D341Med (cell line): ENCODE results near the gene MRPL23.

Experiments
- DNase-seq: peaks from one replicate; pipeline ENCODE4 v3.0.0; 2012; ENCODE audit warnings: low spot score

Gene MRPL23

DNA sequence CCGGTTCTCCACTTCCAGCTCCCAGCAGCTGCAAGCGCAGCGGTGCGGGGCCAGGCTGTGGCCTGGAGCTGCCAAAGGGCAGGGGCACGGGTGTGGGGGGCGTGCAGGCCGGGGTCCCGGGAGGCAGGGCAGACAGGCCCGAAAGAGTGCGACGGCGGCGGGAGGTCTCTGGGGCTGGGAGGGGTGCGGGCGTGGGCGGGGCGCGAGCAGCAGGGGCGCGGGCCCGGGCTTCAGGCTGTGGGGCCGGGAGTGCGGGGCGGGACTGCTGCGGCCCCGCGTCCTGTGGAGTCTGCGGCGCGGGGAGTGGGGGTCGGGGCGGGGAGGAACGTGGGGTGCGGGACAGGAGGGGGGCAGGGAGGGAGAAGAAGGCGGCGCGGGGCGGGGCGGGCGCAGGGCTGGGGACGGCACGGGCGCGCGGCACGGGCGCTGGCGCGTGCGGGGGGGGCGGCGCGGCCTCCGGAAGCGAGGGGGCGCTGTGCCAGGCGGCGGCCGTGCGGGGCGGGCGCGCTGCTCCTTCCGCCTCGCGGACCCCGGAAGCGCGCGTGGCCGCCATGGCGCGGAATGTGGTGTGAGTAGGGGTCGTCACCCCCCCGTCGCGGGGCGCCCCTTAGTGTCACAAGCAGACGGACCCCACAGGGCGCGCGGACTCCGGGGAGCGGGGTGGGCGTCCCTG, at the start of gene MRPL23:
TSS of gene MRPL23 (plus strand) at position 521 of the 673 bp plus-strand sequence. CDS start at position 552, 31 bp downstream.
- no peak for DNase-seq

DNA sequence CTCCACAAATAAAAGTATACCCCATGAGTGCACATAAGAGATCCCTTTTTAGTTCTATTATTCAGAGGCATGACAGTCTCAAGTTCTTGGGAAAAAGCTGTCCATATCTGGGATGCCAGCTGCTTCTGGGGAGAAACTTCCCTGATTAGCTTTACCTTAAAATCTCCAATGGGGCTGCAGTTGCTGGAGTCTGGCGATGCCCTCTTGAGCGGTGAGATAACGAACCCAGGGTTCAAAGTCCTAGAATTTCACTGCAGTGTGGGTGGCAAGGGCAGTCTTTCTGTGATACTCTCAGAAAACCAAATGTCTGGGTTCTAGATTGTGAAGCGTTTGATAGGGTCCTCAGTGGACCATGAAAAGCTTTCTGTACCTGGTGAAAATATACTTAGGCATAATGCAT, 48.0 kb upstream of the MRPL23 start:
- no peak for DNase-seq

DNA sequence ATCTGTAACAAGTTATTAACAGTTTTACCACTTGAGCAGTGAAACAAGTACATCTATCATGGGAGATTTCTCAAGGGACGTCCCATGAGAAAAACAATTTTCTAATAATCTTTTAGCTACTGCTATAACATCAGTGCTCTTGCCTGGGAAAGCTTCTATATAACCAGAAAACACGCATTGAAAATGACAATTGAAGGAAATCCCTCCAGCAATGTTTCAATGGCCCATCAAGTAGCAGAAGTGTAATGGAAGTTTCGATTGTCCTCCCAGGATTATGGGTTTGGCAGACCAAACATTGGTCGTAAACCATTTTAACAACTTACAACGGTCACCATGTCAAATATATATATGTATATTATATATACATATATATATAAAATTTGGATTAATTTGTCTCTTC, 47.4 kb upstream of the MRPL23 start:
- DNase-seq = no peak

DNA sequence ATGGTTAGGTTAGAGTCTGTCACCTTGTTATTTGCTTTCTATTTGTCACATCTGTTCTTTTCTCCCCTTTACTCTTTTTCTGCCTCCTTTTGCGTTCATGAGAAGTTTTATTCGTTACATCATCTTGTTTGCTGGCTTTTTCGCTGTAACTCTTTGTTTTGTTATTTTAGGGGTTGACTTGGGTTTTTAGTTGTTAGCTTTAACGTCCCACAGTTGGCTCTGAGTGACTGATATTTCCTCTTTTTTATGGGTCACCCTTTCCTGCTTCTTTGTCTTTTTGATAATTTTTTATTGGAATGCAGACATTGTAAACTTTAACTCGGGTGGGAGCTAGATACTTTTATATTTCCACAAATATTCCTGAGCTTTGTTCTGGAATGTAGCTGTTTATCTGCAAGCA, 41.0 kb upstream of the MRPL23 start:
- DNase-seq = no peak

DNA sequence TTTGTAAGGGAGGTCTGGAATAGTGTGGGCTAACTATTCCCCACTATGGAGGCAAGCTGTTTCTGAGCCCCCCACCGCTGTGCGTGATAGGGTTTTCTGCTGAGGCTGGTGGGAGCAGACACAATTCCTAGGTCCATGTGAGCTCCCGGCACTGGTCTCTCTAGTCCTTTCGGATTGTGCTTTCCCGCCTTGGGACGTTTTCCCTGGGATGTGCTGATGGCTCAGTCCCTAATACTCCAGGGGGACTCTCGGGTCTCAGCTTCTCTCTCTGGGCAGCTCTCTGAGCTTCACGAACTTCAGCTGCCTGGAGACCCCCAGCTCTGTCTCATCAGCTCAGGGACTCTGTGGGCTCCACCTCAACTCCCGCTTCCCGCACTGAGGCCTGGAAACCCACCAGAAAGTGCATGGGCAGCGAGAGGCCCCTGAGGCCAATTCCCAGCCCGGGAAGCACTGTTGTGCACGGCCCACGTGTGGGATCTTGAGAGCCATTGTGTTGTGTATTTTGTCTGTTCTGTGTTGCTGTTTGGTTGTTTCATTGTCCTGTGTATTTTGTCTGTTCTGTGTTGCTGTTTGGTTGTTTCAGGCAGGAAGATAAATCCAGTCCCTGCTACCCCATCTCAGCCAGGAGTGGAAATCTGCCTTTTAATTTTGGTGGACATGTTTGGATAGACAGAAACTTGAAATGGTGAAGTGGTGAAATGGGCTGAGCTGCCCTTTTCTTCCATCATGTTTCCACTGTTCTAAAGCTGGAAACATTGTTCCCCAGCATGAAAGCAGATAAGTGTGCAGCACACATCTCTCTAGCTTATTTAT, 40.3 kb upstream of the MRPL23 start:
- DNase-seq = no peak

DNA sequence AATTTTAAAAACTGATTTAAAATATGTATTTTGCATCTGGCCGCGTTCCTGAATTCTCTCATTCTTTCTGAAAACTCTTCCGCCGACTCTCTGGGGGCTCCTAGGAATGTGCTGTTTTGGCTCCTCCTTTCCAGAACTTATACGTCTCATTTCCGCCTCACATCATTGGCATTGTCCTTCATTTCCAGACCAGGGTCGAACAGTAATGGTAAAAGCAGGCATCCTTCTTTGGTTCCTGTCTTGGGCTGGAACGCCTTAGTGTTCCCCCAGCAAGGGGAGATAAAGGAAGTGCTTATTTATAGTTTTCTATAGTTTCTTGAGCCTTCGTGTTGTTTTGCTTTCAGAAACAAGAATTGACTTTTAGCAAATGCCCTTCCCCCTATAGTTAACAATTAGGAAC, 38.5 kb upstream of the MRPL23 start:
- no peak for DNase-seq

DNA sequence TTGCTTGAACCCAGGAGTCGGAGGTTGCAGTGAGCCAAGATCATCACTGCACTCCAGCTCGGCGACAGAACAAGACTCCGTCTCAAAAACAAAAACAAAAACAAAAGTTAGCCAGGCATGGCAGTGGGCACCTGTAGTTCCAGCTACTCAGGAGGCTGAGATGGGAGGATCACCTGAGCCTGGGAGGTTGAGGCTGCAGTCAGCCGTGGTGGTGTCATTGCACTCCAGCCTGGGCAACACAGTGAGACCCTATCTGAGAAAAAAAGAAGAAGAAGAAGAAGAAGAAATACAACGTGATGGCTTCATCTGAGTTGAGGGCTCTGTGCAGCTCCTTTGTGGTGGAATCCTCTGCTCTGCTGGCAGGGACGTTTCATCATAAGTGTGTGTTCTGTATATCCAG, 37.6 kb upstream of the MRPL23 start:
- no peak for DNase-seq

DNA sequence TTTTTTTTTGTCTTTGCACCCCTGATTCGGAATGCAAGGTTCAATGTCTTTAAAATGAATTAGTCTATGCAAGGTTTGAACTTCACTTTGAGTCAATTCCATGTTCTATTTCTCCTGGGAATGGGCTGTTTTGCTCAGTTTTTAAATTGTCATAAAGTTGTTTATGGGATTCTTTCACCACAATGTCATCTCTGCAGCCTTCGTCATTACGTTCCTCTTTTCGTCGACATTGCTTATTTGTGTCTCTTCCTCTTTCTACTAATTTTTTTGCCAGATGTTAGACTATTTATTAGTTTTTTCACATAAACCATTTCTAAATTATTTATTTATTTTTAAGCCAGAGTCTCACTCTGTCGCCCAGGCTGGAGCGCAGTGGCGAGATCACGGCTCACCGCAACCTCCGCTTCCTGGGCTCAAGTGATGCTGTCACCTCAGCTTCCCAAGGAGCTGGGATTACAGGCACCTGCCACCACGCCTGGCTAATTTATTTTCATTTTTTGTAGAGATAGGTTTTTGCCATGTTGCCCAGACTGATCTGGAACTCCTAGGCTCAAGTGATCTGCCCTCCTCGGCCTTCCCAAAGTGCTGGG, 34.7 kb upstream of the MRPL23 start:
- no peak for DNase-seq

DNA sequence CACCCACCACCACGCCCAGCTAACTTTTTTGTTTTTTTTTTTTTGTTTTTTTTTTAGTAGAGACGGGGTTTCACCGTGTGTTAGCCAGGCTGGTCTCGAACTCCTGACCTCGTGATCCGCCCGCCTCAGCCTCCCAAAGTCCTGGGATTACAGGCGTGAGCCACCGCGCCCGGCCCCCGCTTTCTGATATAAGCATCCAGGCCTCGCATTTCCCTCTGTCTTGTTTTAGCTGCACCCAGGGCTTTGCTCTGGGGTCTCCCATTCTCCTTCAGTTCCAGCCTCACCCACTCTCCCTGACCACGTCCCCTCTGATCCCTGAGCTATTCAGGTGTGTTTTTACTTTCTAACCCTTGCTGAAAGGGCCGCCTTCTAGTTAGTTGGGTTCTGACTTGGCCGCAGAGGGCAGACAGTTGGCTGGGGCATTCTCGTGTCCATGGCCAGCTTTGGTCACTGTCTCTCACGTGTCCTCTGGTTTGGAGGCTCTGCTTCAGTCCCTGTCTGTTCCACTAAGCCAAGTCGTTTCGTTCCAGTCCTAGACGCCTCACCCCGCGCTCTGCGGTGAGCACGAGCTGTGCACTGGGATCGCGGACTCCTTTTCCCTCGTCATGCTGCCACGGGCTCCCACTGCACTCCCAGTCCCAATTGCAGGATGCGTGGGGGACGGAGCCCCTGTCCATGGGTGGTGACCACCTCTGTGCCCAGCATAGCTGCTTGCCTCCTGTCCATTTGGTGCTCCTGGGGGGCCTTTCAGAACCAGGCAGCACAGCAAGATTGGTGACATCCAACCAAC, 33.7 kb upstream of the MRPL23 start:
- DNase-seq = no peak

DNA sequence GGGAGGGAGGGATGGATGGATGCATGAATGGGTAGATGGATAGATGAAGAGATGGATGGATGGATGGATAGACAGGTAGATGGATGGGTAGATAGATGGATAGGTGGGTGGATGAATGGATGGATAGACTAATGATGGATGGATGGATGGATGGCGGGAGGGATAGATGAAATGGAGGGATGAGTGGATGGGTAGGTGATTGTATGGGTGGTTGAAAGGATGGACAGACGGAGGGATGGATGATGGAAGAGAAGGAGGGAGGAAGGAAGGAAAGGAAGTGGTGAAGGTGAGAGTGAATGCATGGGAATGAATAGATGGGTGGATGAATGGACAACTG, 31.4 kb upstream of the MRPL23 start:
- no peak for DNase-seq

DNA sequence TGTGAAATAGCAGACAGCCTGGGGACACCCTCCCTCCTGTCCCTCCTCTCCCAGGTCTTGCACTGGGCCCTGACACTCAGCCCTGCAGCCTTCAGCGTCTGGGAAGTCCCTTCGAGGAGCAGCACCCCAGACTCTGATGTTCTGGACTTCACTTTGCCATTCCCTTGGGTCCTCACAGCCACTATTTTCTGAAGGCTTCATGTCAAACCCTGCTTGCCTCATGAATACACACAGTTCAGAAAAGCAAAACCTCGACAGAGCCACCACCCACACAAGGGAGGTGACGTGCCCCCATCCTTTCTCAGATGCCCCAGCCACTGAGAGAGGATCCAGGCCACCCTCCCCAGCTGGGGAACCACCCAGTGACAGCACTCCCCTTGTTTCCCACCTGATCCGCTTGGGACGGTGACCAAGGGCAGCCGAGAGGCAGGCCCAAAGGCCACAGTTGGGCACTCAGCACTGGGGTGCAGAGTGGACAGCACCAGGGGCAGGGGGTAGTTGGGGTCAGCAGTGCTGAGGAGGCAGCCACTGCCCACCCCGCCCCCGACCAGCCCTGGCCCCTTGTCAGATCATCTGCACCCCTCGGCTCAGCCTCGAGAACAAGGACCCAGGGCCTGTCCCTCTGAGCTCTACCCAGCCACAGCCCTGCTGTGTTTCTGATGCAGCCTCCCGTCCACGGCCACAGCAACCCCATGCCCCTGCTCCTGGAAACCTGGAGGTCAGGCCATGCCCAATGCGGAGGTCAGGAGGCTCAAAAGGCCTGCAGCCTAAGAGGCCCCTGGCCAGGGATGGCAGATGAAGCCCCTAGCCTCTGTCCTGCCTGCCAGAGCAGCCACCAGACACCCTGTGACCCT, 30.8 kb upstream of the MRPL23 start:
- DNase-seq = no peak

DNA sequence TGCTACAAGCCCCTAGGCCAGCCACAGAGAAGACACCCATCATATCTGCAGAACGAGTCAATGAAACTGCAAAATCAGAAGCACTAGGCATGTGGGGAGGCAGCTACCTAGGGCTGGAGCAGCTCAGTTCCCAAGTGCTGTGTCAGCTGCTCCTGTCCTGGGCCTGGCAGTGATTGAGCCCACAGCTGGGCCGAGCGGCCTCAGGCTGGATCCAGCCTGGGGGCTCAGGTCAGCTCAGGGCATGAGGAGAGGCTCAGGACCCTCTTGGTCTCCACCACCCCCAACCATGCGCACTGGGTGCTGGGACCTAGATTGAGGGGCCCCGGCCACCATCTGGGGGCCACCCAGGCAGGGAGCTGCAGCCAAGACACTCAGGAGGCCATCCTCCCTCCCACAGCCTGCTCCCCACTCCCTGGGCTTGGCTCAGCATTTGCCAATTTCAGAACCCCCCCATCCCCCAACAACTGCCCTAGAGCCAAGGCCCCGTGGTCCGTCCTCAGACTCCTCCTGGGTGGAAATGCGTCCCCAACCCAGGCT, 30.1 kb upstream of the MRPL23 start:
- no peak for DNase-seq

DNA sequence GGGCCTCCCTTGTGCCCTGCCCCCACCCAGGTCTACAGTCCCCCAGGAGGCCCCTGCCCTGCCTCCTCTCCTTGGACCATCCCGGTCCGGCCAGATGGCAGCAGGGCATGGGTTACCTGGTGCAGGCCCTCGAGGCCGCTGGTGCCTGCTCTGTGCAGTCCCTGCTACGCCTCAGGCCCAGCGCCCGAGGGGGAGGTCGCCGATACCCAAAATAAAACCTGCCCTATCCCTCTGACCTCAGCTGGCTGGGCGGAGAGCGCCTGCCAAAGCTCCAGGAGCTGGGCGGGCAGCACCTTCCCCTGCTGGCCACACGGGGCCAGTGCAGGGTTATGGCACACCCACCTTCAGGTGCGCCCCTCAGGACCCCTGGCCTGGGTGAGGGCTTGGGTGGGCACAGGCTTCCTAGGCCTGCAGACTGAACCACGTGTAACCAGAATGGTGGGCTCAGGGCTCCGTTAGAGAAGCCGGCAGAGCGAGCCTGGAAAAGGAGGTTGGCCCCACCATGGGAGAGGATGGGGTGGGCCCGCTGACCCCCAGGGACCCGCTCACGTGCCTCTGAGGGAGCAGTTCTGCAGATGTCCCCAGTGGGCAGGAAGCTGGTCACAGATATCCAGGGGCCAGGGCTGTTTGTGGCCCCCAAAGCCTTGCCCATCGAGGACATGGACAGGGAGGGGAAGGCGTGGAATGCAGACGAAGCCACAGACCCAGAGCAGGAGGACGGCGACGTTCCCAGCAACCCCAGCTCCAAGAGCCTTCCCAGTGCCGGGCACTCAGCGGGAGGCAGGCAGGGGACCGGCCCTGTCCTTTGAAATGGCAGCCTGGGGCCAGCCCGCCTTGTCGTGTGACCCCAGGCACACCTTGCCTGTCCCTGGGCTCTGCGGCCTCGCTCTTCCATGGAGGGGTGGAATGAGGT, 29.4 kb upstream of the MRPL23 start:
- DNase-seq = peak; percentile 52

DNA sequence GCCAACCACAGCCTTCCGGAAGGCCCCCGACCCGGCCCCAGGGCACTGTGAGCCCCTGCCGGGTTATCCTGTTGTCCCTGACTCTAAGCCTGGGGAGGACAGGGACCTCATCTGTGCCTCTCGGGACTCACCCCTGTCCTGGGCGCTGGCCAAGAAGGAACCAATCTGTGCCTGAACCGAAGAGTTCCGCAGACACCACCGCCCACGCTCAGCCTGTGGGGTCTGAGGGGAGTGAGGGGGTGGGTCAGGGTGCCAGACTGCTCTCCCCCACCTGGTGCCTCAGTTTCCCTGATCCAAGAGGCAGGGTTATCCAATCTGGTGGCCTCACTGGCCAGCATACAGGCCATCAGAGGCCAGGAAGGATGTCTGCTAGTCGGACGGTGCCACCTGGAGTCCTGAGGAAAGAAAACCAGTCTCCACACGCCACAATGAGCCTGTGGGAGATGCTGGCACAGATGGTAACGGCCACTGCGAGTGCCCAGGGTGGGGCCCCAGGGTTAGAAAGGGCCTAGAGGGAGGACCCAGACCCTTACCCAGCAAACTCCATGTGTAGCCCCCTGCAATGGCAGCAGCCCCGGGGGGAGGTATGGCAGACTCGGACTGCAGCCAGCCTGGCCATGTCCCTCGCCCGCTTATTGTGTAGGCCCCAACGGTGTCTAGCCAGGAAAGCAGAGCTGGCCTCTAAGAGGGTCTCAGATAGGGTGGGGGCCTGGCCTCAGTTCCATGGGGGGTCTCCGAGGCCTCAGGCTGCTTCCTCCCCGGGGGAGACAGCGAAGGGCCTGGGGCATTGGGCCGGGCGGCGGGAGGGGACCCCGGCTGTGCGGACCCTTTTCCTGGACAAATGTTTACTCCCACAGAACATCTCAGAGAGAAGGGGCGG, 28.5 kb upstream of the MRPL23 start:
- peak; percentile 36 for DNase-seq

DNA sequence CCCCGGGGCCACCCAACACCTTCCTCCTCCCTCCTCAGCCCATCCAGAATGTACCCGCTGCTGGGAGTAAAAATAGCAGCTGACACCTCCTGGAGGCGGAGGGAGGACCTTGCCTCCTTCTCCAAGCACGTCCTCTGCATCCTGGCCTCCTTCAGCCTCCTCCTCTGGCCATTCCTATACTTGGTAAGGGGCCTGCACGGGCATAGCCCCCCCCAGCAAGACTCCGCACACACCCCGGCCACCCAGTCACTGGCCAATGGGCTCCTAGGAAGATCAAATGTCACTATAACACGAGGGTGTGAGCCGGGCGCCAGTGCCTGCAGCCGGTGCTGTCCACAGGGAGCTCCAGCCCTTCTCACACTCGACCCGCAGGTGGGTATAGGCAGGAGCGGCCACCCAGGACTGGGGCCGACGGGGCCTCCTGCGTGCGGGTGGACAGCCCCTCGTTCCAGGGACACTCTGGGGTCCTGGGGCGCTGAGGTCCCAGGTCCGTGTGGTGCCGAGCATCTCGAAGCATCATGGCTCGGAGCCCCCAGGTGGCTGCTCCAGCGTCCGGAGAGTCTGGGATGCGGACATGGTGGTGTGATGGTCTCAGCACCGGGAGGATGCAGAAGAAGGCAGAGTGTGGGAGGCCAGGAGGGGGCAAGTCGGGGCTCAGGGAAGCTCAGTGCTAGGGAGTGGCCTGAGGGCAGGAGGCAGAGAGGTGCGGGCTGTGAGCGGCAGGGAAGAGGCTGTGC, 27.6 kb upstream of the MRPL23 start, which contains the start of gene TNNT3:
TSS of gene TNNT3 (plus strand) at position 313 of the 737 bp plus-strand sequence. CDS start 3,172 bp downstream, outside the sequence.
- DNase-seq = peak; percentile 41

DNA sequence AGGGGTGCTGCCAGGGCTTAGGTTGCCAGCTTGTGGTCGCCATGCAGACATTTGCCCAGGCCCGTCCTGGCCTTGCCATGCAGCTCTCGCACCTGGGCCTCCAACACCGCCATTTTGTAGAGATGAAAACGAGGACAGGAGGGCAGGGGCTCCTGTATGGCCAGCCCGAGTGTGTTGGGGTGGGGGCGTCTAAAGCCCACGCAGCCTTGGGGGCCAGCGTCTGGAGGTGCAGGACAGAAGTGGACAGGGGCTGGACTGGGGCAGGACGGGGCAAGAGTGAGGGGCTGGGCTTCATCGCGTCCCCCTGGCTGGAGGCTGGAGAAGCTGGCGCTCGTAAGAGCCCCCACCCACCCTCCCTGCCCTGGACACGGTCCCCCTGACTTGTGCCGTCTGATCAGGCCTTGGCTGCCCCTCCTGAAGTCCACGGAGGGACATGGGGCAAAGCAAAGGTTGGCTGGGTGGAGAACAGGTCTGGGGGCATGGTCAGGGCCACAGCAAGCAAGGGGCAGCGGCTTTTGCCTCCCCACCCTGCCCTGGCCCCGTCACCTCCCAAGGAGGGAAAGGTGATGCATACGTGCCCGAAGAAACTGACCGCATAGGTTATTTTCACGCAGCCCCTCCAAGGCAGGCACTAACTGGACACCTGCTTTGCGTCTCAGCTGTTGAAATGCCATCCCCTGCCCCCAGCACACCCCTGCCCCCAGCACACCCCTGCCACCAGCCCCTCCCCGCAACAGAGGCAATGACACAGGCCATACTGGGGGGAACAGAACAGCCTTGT, 26.8 kb upstream of the MRPL23 start:
- DNase-seq = no peak

DNA sequence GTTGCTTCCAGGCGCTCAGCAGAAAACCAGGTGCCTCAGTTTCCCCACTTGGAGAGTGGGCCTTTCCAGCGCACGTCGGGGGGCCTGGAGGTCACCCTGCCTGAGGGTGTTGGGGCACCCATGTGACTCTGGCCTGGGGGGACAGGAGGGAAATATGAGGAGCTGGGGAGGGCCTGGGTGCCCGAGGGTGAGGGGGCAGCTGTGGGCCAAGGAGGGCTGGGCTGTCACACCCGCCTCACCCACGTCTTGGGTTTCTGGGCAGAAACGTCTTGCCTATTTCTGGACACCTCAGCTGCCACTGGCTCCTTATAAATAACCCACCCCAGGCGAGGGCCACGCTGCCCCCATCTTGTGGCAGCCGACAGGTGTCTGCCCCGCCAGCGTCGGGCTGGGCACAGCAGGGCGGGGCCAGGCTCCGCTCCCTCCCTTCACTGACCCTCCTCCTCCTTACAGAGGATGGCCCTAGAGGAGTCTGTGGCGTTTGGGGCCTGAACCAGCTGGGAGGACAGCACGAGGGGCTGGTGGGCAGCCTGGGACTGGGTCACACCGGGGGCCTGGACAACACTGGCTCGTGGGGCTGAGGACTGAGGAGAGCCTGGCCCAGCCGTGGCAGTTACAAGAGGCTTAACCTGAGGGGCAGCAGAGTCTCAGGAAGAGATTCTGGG, 26.1 kb upstream of the MRPL23 start:
- DNase-seq = peak; percentile 33
